GM12878 (cell line): Measurements from ENCODE around the gene CDK5RAP1. TPM values are rescaled to one million over a fixed set of nuclear protein-coding genes. Genes with fewer than 3 reads are reported as not detected.

Source experiments
- ATAC-seq: fragments of 200-7000 bp; cut with Tn5 transposase; 3 replicates; pipeline ENCODE4 v1.9.1; 2020; ENCODE audit warnings: mild to moderate bottlenecking, moderate library complexity
- BruUV-seq: library from RNA; stranded (reverse); fragments of 400-500 nt; replicated peaks from 2 replicates; lab custom pipeline; 2021; lab: Mats Ljungman, UMichigan
- CTCF ChIA-PET: fragments of 300-600 bp; sonication (Branson Sonifier 250); formaldehyde crosslinking; extraction: SDS; loops from one replicate; lab custom pipeline; 2021; ENCODE audit warnings: inconsistent platforms; lab: Yijun Ruan, JAX
- POLR2A ChIA-PET: fragments of 350-600 bp; formaldehyde crosslinking; extraction: SDS; loops from one replicate; lab custom pipeline; 2021; ENCODE audit warnings: inconsistent platforms; lab: Charles Lee
- RAD21 ChIA-PET: fragments of 300-600 bp; sonication (Branson Sonifier 250); formaldehyde crosslinking; loops from one replicate; lab custom pipeline; 2023; ENCODE audit warnings: antibody characterized with exemption; ENCODE audit not compliant: unreplicated experiment; lab: Charles Lee
- SMC1A ChIA-PET: fragments of 300-600 bp; sonication (Branson Sonifier 250); formaldehyde crosslinking; loops from one replicate; lab custom pipeline; 2023; ENCODE audit not compliant: unreplicated experiment, uncharacterized antibody; lab: Charles Lee
- DNase-seq: peaks from one replicate; pipeline ENCODE4 v3.0.0-alpha.2; 2011; ENCODE audit warnings: low read depth, low spot score
- FAIRE-seq: peaks from 3 replicates; lab custom pipeline; 2011; peaks lifted over from hg19 to GRCh38; lab: Jason Lieb, UNC
- H2AFZ ChIP-seq: 2 replicates; pipeline ENCODE4 v1.6.0; 2011; ENCODE audit warnings: low read depth, low read length, control low read depth; ENCODE audit not compliant: control insufficient read depth
- H3K27ac ChIP-seq: 2 replicates; pipeline ENCODE4 v1.5.1; 2011; ENCODE audit warnings: control low read depth; ENCODE audit not compliant: control insufficient read depth, insufficient read depth
- H3K27me3 ChIP-seq, 2 experiments: replicated peaks in 1 of 2; 2 replicates each; pipeline versions ENCODE4 v1.6.0 to v1.6.1; 2011; ENCODE audit warnings: low read length in 1 of 2; ENCODE audit not compliant: control insufficient read depth in 2 of 2, insufficient read depth in 2 of 2
- H3K36me3 ChIP-seq, 2 experiments: 2 replicates each; pipeline ENCODE4 v1.5.1; 2011; ENCODE audit warnings: low read length in 1 of 2; ENCODE audit not compliant: control insufficient read depth in 2 of 2, insufficient read depth in 2 of 2
- H3K4me1 ChIP-seq: 2 replicates; pipeline ENCODE4 v1.6.1; 2011; ENCODE audit warnings: mild to moderate bottlenecking, low read length, moderate library complexity, mixed read lengths; ENCODE audit not compliant: control insufficient read depth, insufficient read depth
- H3K4me2 ChIP-seq: 2 replicates; pipeline ENCODE4 v1.6.0; 2011; ENCODE audit warnings: control low read depth; ENCODE audit not compliant: control insufficient read depth, insufficient read depth
- H3K4me3 ChIP-seq: fragments of 200-600 bp; sonication (generic); 2 replicates; pipeline ENCODE4 v1.5.1; 2016
- H3K79me2 ChIP-seq: 2 replicates; pipeline ENCODE4 v1.6.0; 2011; ENCODE audit warnings: low read length; ENCODE audit not compliant: control insufficient read depth, insufficient read depth
- H3K9ac ChIP-seq: 2 replicates; pipeline ENCODE4 v1.8.0; 2011; ENCODE audit warnings: low read length, control low read depth, mixed read lengths; ENCODE audit not compliant: control insufficient read depth, insufficient read depth
- H3K9me3 ChIP-seq: replicated peaks from 3 replicates; pipeline ENCODE4 v1.5.1; 2011; ENCODE audit warnings: mild to moderate bottlenecking, low read length; ENCODE audit not compliant: control insufficient read depth, insufficient read depth
- H4K20me1 ChIP-seq: 2 replicates; pipeline ENCODE4 v1.6.0; 2011; ENCODE audit not compliant: control insufficient read depth, insufficient read depth
- BHLHE40 ChIP-seq, 2 experiments: fragments of 450-650 bp in 1 of 2; IDR thresholded peaks; 2 replicates each; pipeline ENCODE4 v1.6.1; 2011 to 2017; ENCODE audit warnings: low read depth in 2 of 2, borderline replicate concordance in 1 of 2, improper control_type of control experiment in 1 of 2, low read length in 1 of 2, mild to moderate bottlenecking in 1 of 2
- CBFB ChIP-seq: IDR thresholded peaks from 2 replicates; pipeline ENCODE4 v1.6.1; 2016; ENCODE audit warnings: antibody characterized with exemption, low read depth
- CHD2 ChIP-seq: IDR thresholded peaks from 2 replicates; pipeline ENCODE4 v1.6.1; 2011; ENCODE audit warnings: low read depth, low read length, improper control_type of control experiment, borderline replicate concordance
- ESRRA ChIP-seq: IDR thresholded peaks from 2 replicates; pipeline ENCODE4 v1.6.1; 2012; ENCODE audit warnings: mild to moderate bottlenecking, low read length, improper control_type of control experiment
- KDM1A ChIP-seq: fragments of 200-600 bp; sonication (generic); IDR thresholded peaks from 2 replicates; pipeline ENCODE4 v1.6.1; 2016; ENCODE audit warnings: borderline replicate concordance
- NFIC ChIP-seq: IDR thresholded peaks from 2 replicates; pipeline ENCODE4 v1.6.1; 2012; ENCODE audit warnings: low read depth, mild to moderate bottlenecking, inconsistent platforms, low read length, moderate library complexity
- NFXL1 ChIP-seq: fragments of 450-650 bp; IDR thresholded peaks from 2 replicates; pipeline ENCODE4 v1.6.1; 2017; ENCODE audit warnings: antibody characterized with exemption, mild to moderate bottlenecking, borderline replicate concordance
- NFYA ChIP-seq: IDR thresholded peaks from 2 replicates; pipeline ENCODE4 v1.6.1; 2011; ENCODE audit warnings: low read depth, mild to moderate bottlenecking, low read length, improper control_type of control experiment, borderline replicate concordance
- NR2C2 ChIP-seq: IDR thresholded peaks from 2 replicates; pipeline ENCODE4 v1.6.1; 2011; ENCODE audit warnings: borderline replicate concordance, low read depth; ENCODE audit not compliant: control insufficient read depth, insufficient read length
- NRF1 ChIP-seq: conservative IDR thresholded peaks from 2 replicates; pipeline ENCODE4 v1.6.1; 2011; ENCODE audit warnings: mild to moderate bottlenecking, low read depth, low read length, improper control_type of control experiment
- PAX8 ChIP-seq: fragments of 450-650 bp; IDR thresholded peaks from 2 replicates; pipeline ENCODE4 v1.6.1; 2017; ENCODE audit warnings: mild to moderate bottlenecking, moderate library complexity
- POU2F2 ChIP-seq: IDR thresholded peaks from 3 replicates; pipeline ENCODE4 v1.6.1; 2011; ENCODE audit warnings: low read depth, mild to moderate bottlenecking, low read length, borderline replicate concordance
- RBBP5 ChIP-seq: fragments of 200-600 bp; sonication (generic); conservative IDR thresholded peaks from 2 replicates; pipeline ENCODE4 v1.6.1; 2016
- SMAD1 ChIP-seq: fragments of 450-650 bp; IDR thresholded peaks from 2 replicates; pipeline ENCODE4 v1.6.1; 2018; ENCODE audit warnings: mild to moderate bottlenecking, low read depth; ENCODE audit not compliant: partially characterized antibody
- SREBF2 ChIP-seq: IDR thresholded peaks from 2 replicates; pipeline ENCODE4 v1.6.1; 2012; ENCODE audit warnings: mild to moderate bottlenecking, low read length
- TBL1XR1 ChIP-seq: IDR thresholded peaks from 2 replicates; pipeline ENCODE4 v1.6.1; 2012; ENCODE audit warnings: low read depth, low read length, improper control_type of control experiment
- TCF7 ChIP-seq: IDR thresholded peaks from 2 replicates; pipeline ENCODE4 v1.6.1; 2014; ENCODE audit warnings: antibody characterized with exemption, borderline replicate concordance
- ZNF622 ChIP-seq: fragments of 450-650 bp; IDR thresholded peaks from 2 replicates; pipeline ENCODE4 v1.6.1; 2017; ENCODE audit warnings: mild to moderate bottlenecking, inconsistent platforms
- WGBS: methylation state at CpG from one replicate; pipeline ENCODE4 v1.1.6; 2016; ENCODE audit warnings: low lambda C conversion rate; ENCODE audit not compliant: insufficient replicate concordance, insufficient coverage; ENCODE audit errors: missing lambda C conversion rate; 5-methylcytosine and 5-hydroxymethylcytosine counted together
- in situ Hi-C: fragments of 300-500 bp; cut with MboI; formaldehyde crosslinking; loops from 9 replicates; pipeline ENCODE4 v1.14.3; 2018; ENCODE audit warnings: mixed read lengths
- intact Hi-C: fragments of 100-400 bp; cut with micrococcal nuclease; formaldehyde crosslinking; loops from one replicate; pipeline ENCODE4 v1.14.2; 2022; ENCODE audit not compliant: unreplicated experiment
- polyA plus RNA-seq, 11 experiments: library from polyadenylated mRNA; depleted of rRNA in 4 of 11; unstranded in 6 of 11; stranded (reverse) in 5 of 11; fragments of >200 nt; fragmentation: Nextera tagmentation in 4 of 11; fragmentation: Illumina TruSeq in 1 of 11; extraction: Ambion mirVana in 4 of 11; extraction: Trizol in 1 of 11; gene quantifications; 1 replicate in 1 of 11; 2 replicates in 10 of 11; pipeline versions ENCODE4 v1.2.1 to v1.2.3, GENCODE V29; 2011 to 2016; ENCODE audit warnings: inconsistent platforms in 2 of 11, missing spikeins in 2 of 11, low read depth in 1 of 11
- total RNA-seq, 4 experiments: library from RNA; depleted of rRNA in 3 of 4; stranded (reverse); fragments of >200 nt in 3 of 4; fragmentation: Illumina TruSeq in 1 of 4; extraction: Trizol in 1 of 4; gene quantifications; 2 replicates each; pipeline versions ENCODE4 v1.2.1 to v1.2.3, GENCODE V29; 2013 to 2021
- TF ChIP-seq, protein P1 (sequence below): IDR thresholded peaks from 2 replicates; pipeline ENCODE4 v1.6.1; 2012; ENCODE audit warnings: low read depth, low read length, improper control_type of control experiment

The CDK5RAP1 gene
- total and polyA plus RNA-seq, 10 of the 15 experiments (the other 5 are each of a cell fraction or from before 2014, with no cell fraction given), result 30.4 to 67.6 (median 38.8) TPM

DNA sequence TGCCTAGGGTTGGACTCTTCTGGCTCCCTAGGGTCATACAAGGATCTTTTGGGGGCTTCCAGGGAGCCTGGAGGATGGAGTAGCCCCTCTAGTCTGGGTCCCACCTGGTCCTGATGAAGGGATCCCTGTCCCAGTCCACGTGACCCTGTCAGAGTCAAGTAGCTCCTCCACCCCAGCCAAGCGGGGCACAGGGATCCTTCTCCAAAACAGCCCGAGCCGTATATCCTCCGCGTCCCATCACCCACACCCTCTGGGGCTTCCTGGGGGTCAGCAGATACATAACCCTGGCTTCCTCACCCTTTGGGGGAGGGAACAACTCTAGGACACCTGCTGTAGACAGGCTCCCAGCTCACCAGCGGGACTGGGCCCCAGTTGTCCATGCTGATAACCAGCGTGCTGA is 90.3 kb downstream of the CDK5RAP1 start:
- no peaks in the 10 kb centered on the region for H3K9me3 ChIP-seq
- no peaks in the 10 kb centered on the region for H3K27me3 ChIP-seq
- no peak overlapping the region for H3K4me3 ChIP-seq
- no peak overlapping the region for H3K27ac ChIP-seq
- H3K36me3 ChIP-seq, result no peaks in the 10 kb centered on the region
- ChIA-PET CTCF (no interaction called here), SMC1A (no interaction called here), POLR2A (no interaction called here), RAD21 (no interaction called here)
- no peak for FAIRE-seq
- DNase-seq, result no peak
- TF ChIP-seq NR2C2 (no peak), ZNF622 (no peak), BHLHE40 (IDR thresholded peaks at IDR 0.05; ENCODE audit: borderline replicate concordance in 1 of 2, low read depth in 2 of 2, low read length in 1 of 2) (no peak), ESRRA (no peak), TBL1XR1 (no peak), SMAD1 (no peak), KDM1A (no peak), CBFB (no peak), SREBF2 (no peak), NRF1 (no peak), PAX8 (no peak), POU2F2 (no peak), NFIC (no peak), RBBP5 (no peak), NFXL1 (no peak), NFYA (no peak), TCF7 (no peak), CHD2 (no peak)
- TF ChIP-seq, protein P1, sequence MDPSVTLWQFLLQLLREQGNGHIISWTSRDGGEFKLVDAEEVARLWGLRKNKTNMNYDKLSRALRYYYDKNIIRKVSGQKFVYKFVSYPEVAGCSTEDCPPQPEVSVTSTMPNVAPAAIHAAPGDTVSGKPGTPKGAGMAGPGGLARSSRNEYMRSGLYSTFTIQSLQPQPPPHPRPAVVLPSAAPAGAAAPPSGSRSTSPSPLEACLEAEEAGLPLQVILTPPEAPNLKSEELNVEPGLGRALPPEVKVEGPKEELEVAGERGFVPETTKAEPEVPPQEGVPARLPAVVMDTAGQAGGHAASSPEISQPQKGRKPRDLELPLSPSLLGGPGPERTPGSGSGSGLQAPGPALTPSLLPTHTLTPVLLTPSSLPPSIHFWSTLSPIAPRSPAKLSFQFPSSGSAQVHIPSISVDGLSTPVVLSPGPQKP, result no peak
- no peaks in the 10 kb centered on the region for H3K4me1 ChIP-seq
- no peaks in the 10 kb centered on the region for H3K79me2 ChIP-seq
- ATAC-seq, result no peak
- no peak overlapping the region for H2AFZ ChIP-seq
- intact Hi-C loops (no loop called here), in situ Hi-C loops (no loop called here)
- no peak overlapping the region for H3K9ac ChIP-seq
- no peak overlapping the region for H3K4me2 ChIP-seq
- no peaks in the 10 kb centered on the region for H4K20me1 ChIP-seq
- BruUV-seq, result no TSS peak
- 41% methylated on average over 8 of the region's 8 CpGs for WGBS
